Peyer's patch (tissue), 4 donors: ENCODE results near the gene TMPRSS13.

Experiments used
- CTCF ChIP-seq, 6 experiments: fragments of 450-650 bp in 4 of 6; fragments of 200-600 bp in 2 of 6; sonication (generic) in 1 of 6; IDR thresholded peaks; one replicate each; pipeline ENCODE4 v1.5.1; 2017 to 2019; ENCODE audit warnings: antibody characterized with exemption in 6 of 6, mild to moderate bottlenecking in 3 of 6, moderate library complexity in 1 of 6
- POLR2A ChIP-seq, 2 donors: fragments of 450-650 bp; IDR thresholded peaks; one replicate each; pipeline ENCODE4 v1.5.1; 2017; ENCODE audit warnings: antibody characterized with exemption in 2 of 2, mild to moderate bottlenecking in 2 of 2, moderate library complexity in 2 of 2

GRCh38 chr11:117929916-117930570 is 841 bp upstream of the TMPRSS13 start:
- no peak for TF ChIP-seq CTCF (IDR thresholded peaks at IDR 0.05)
- TF ChIP-seq POLR2A (IDR thresholded peaks at IDR 0.05) = no peak
